ENCODE measurements around the gene SLC16A10. TPM values are rescaled to one million over a fixed set of nuclear protein-coding genes. Genes with fewer than 3 reads are reported as not detected.

Gene SLC16A10
- total RNA-seq, 1 donor from 2014 or later, result 2.4 TPM

- Mint-ChIP-seq H3K36me3 (ENCODE audit: low read depth, unreplicated experiment) (no peaks in the 10 kb centered on the region), H3K27ac (ENCODE audit: unreplicated experiment) (no peak overlapping the region), H3K4me1 (ENCODE audit: unreplicated experiment) (no peaks in the 10 kb centered on the region), H3K9me3 (ENCODE audit: unreplicated experiment) (no peaks in the 10 kb centered on the region), H3K27me3 (ENCODE audit: unreplicated experiment) (peaks cover 1% of the 10 kb centered on the region), H3K4me3 (ENCODE audit: unreplicated experiment) (no peak overlapping the region)
- DNase-seq (ENCODE audit: low spot score), result no peak
- no peak for TF ChIP-seq CTCF (IDR thresholded peaks at IDR 0.05; ENCODE audit: unreplicated experiment)
These were observed 121.6 kb downstream of the SLC16A10 start for GRCh38 chr6:111208933-111209332.

DNA sequence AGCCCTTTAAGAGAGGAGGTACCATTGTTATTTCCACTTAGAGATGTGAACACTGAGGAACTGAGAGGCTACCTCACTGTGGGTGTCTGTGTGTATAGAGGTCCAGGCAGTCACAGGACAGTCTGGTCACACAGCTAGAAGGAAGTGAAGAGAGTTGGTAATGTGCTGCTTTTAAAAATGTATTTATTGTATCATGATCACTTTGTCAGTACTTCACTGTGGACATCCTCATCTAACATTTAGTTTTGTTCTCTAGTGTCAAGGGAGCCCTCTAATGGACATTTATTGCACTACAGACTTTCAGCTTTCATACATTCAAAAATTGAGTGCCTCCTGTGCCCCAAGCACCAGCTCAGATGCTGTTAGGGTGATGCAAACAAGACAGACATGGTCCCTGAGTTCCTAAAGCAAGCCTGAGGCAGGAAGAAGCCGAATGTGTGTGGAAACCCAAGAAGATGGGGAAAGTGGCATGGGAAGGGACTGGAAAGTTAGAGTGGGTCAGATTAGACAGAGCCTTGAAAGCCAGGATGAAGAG is 123.0 kb downstream of the SLC16A10 start:
- DNase-seq (ENCODE audit: low spot score), result peak; percentile 38
- Mint-ChIP-seq H3K9me3 (ENCODE audit: unreplicated experiment) (no peaks in the 10 kb centered on the region), H3K4me1 (ENCODE audit: unreplicated experiment) (no peaks in the 10 kb centered on the region), H3K27ac (ENCODE audit: unreplicated experiment) (no peak overlapping the region), H3K4me3 (ENCODE audit: unreplicated experiment) (no peak overlapping the region), H3K27me3 (ENCODE audit: unreplicated experiment) (peaks cover 1% of the 10 kb centered on the region), H3K36me3 (ENCODE audit: low read depth, unreplicated experiment) (no peaks in the 10 kb centered on the region)
- peak; percentile 52 for TF ChIP-seq CTCF (IDR thresholded peaks at IDR 0.05; ENCODE audit: unreplicated experiment)

GRCh38 chr6:111211411-111212030 is 124.2 kb downstream of the SLC16A10 start:
- Mint-ChIP-seq H3K4me3 (ENCODE audit: unreplicated experiment) (no peak overlapping the region), H3K27ac (ENCODE audit: unreplicated experiment) (no peak overlapping the region), H3K36me3 (ENCODE audit: low read depth, unreplicated experiment) (no peaks in the 10 kb centered on the region), H3K4me1 (ENCODE audit: unreplicated experiment) (no peaks in the 10 kb centered on the region), H3K27me3 (ENCODE audit: unreplicated experiment) (peaks cover 1% of the 10 kb centered on the region), H3K9me3 (ENCODE audit: unreplicated experiment) (no peaks in the 10 kb centered on the region)
- no peak for TF ChIP-seq CTCF (IDR thresholded peaks at IDR 0.05; ENCODE audit: unreplicated experiment)
- no peak for DNase-seq (ENCODE audit: low spot score)

GRCh38 chr6:111212625-111213024 is 125.3 kb downstream of the SLC16A10 start:
- TF ChIP-seq CTCF (IDR thresholded peaks at IDR 0.05; ENCODE audit: unreplicated experiment), result no peak
- H3K4me3 Mint-ChIP-seq (ENCODE audit: unreplicated experiment), result no peak overlapping the region

GRCh38 chr6:111215131-111215530 is 127.8 kb downstream of the SLC16A10 start:
- Mint-ChIP-seq H3K4me1 (ENCODE audit: unreplicated experiment) (no peaks in the 10 kb centered on the region), H3K27me3 (ENCODE audit: unreplicated experiment) (peaks cover 1% of the 10 kb centered on the region), H3K4me3 (ENCODE audit: unreplicated experiment) (no peak overlapping the region), H3K36me3 (ENCODE audit: low read depth, unreplicated experiment) (no peaks in the 10 kb centered on the region), H3K27ac (ENCODE audit: unreplicated experiment) (no peak overlapping the region), H3K9me3 (ENCODE audit: unreplicated experiment) (no peaks in the 10 kb centered on the region)
- DNase-seq (ENCODE audit: low spot score), result no peak
- no peak for TF ChIP-seq CTCF (IDR thresholded peaks at IDR 0.05; ENCODE audit: unreplicated experiment)

More at GRCh38 chr6:111212625-111213024, 125.3 kb downstream of the SLC16A10 start:
- Mint-ChIP-seq H3K36me3 (ENCODE audit: low read depth, unreplicated experiment) (no peaks in the 10 kb centered on the region), H3K27ac (ENCODE audit: unreplicated experiment) (no peak overlapping the region), H3K27me3 (ENCODE audit: unreplicated experiment) (peaks cover 1% of the 10 kb centered on the region), H3K4me1 (ENCODE audit: unreplicated experiment) (no peaks in the 10 kb centered on the region), H3K9me3 (ENCODE audit: unreplicated experiment) (no peaks in the 10 kb centered on the region)
- DNase-seq (ENCODE audit: low spot score), result no peak
